ENCODE results near the gene SMIM11. TPM values are rescaled to one million over a fixed set of nuclear protein-coding genes. Genes with fewer than 3 reads are reported as not detected.
"Not testable (repeated sequence)": the region's sequence is repeated elsewhere in the genome, so short reads cannot be mapped to it uniquely, and the experiment has no call there.

Gene SMIM11
- 2.3 TPM for total RNA-seq

GRCh38 chr21:34374940-34375618 lies at the start of gene SMIM11:
Gene SMIM11, plus strand, starts transcription at chr21:34375507. Its CDS starts 3,998 bp downstream, at chr21:34379505.
- peak; percentile 96 for ATAC-seq
- DNase-seq (ENCODE audit: low spot score): not testable (repeated sequence)

DNA sequence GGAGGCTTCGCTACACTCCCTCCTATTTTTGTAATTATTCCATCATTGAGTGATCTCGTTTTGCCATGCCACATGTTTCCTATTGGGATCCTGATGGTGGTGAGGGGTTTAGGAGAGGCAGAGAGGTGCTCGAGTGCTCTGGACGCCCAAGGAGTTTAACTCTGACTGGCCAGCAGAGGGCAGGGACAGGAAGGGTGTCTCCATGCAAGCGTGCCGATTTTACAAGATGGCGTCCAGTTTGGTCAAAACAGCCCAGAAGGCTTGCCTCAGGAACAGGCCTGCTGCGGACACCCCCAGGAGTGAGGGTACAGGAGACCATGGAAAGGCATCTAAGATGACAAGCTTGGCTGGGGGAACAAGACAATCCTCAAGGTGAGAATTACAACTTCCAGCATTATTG lies 45.3 kb upstream of the SMIM11 start:
- ATAC-seq (no peak), DNase-seq (ENCODE audit: low spot score) (no peak)

GRCh38 chr21:34331726-34332125 lies 43.6 kb upstream of the SMIM11 start:
- DNase-seq (ENCODE audit: low spot score): no peak

GRCh38 chr21:34332347-34332746 lies 43.0 kb upstream of the SMIM11 start:
- DNase-seq (ENCODE audit: low spot score): no peak
- ATAC-seq: no peak

More at GRCh38 chr21:34331726-34332125, 43.6 kb upstream of the SMIM11 start:
- no peak for ATAC-seq

- no peak for ATAC-seq
Observed at GRCh38 chr21:34333121-34333739, 42.1 kb upstream of the SMIM11 start.

DNA sequence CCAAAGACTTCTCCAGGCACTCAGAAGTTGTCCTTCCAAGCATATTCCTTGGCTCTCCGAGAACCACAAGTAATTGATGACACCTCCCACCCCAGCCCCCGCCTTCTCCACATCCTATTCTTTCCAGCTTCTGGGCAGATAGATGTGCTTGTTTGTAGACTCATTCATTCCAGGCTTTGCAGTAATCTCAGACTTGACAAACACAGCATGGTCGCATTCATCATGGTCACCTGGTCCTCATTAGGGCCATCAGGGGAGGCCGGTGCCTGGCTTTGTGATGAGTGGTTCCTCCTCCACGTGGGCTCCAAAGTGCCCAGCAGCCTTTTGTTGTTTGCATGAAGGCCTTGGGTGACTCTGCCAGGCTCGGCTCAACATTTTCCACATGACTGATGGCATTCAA lies 40.0 kb upstream of the SMIM11 start:
- DNase-seq (ENCODE audit: low spot score) (no peak), ATAC-seq (no peak)

More at GRCh38 chr21:34333121-34333739, 42.1 kb upstream of the SMIM11 start:
- DNase-seq (ENCODE audit: low spot score): no peak

DNA sequence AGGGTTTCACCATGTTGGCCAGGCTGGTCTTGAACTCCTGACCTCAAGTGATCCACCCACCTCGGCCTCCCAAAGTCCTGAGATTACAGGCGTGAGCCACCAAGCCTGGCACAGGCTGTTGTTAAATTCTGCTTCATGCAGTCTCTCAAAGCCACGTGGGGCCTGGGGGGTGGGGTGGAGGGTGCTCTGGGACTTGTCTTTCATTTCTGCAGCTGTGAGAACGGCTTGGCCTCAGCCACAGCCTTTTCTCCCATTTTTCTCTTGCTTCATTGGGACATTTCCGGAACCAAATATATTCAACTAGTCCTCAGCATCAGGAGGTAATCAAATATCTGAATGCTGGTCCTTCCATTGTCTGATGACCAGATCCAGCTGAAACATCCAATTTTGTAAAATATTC lies 39.1 kb upstream of the SMIM11 start:
- ATAC-seq (no peak), DNase-seq (ENCODE audit: low spot score) (no peak)

DNA sequence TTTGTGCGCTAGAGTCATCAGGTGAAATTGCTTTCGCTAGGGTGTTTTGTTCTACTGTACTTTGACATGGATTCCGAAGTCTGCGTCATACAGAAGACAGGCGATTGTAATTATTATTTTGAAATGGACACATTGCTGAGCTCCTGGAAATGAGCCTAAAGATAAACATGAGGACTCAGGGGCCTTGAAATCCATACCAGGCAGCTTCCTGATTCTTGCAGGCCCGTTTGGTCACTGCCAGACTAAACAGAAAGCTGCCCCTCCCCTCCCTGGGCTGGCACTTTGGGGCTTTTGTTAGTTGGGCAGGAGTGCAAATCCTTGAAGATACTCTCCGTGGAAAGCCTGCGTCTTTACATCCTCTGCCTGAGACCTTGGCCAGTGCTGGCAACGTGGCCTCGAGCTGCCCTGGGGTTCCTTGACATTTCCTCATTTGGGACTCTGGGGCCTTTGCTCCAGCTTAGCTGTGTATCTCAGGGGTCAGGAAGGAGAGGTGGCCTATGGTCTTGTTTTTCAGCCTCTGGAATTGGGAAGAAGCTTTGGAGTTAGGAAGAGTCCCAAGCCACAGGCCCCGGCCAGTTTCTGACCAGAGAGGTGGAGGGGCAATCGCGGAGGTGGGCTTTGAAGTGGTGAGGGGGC lies 38.4 kb upstream of the SMIM11 start:
- ATAC-seq (no peak), DNase-seq (ENCODE audit: low spot score) (no peak)

DNA sequence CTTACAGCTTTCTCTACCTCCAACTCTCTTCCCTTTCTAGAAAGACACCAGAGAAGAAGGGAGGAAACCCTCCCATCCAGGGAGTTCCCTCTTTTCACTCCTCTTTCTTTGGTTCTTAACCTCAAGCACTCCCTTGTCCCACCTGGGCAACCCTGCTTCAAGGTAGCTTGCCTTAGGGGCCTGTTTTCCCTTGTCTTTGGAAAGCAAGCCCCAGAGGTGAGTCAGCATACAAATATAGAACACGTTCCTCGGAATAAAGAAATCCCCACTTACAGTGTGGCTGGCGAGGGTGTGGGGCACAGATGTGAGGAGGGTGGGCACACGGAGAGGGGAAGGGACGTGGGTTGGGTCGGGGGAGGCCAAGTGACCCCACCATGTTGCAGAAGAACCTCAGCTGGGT lies 37.6 kb upstream of the SMIM11 start:
- DNase-seq (ENCODE audit: low spot score) (no peak), ATAC-seq (no peak)

DNA sequence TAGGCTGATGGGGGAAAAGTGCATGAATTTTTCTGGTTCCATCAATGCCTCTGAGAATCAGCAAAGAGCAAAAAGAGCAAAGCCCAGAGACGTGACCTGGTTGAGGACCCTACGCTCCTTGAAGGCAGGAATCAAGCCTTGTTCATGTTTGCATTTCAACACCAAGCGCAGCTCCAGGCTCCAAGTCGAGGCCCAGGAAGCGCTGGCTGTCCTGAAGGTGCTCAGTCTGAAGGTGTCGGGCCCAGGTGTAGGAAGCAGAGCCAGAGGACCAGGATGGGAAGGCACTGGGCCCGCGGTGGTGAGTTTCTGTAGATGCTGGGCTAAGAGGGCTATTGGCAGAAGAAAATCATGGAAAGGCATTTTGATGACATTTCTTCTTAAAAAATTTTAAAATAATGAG lies 37.1 kb upstream of the SMIM11 start:
- DNase-seq (ENCODE audit: low spot score) (no peak), ATAC-seq (no peak)

- no peak for DNase-seq (ENCODE audit: low spot score)
- no peak for ATAC-seq
Observed at GRCh38 chr21:34340061-34340460, 35.2 kb upstream of the SMIM11 start.

DNA sequence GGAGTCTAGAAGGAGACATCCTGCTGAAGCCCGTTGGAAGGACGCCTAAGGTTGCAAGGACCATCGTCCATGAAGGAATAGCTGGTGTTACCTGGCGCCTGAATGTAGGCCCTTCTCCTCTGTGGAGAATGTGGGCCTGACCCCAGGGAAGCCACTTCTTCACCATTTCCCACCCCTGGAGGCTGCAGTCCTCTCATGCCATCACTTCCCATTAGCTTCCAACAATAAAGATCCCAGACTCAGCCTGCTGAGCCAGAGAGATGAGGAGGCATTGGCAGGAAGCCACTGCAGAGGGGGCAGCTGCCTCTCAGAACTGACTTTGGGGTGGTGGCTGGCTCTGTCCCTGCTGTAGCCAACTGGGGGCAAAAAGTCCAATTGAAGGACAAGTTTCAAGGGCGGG lies 32.8 kb upstream of the SMIM11 start:
- DNase-seq (ENCODE audit: low spot score) (no peak), ATAC-seq (no peak)

- ATAC-seq (no peak), DNase-seq (ENCODE audit: low spot score) (no peak)
Observed at GRCh38 chr21:34343347-34343746, 32.0 kb upstream of the SMIM11 start.

GRCh38 chr21:34343838-34344381 lies 31.4 kb upstream of the SMIM11 start:
- DNase-seq (ENCODE audit: low spot score) (no peak), ATAC-seq (no peak)

- ATAC-seq (no peak), DNase-seq (ENCODE audit: low spot score) (no peak)
Observed at GRCh38 chr21:34344584-34344983, 30.7 kb upstream of the SMIM11 start.

DNA sequence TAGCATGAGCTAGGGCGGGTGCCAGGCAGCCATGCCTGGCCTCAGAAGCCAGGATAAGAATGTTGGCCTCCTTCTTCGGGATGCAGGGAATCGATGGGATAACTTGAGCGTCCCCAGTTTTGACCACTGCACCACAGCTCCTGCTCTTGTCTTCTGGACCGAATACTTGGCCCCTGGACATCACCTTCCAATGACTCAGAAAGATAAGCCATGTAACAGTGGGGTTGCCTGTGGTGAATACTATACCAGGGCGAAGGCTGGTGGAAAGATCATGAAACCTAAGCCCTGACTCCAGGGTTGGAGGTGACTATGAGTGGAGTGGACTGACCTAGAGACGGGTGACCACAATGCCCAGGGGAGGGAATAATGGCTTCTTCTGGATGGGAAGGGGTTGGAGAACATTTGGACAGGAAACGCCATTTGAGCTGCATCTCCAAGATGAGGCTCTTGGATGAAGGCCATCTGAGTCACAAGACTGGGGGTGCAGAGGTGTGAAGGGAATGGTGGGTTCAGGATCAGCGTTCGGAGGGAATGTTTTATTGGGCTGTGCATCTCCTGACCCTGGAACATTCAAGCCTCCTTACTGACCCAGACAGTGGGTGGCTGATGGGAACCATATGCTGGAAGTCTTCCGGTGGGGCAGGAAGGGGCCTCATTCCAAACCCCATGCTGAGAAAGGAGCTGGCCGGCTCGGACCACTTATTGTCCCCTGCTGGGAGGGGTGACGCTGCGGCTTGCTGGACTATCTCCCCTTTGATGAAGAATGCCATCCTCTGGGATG lies 30.0 kb upstream of the SMIM11 start:
- DNase-seq (ENCODE audit: low spot score): no peak

DNA sequence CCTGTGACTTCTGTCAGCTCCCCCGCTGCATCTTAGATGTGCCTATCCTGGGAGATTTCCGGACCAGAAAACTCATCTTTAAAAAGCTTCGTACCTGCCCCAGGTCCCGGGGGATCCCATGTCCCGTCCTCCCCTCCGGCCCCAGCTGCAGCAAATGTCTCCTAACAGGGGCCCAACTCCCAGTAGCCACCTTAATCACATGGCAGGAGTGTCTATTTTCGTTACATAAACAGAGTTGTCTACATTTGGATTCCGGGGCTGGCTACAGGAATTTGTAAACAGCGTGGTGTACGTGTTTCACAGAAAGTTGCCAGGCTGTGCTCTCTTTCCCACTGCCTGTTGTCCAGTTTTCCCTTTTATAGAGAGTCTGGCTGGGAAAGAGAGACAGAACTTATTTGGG lies 29.4 kb upstream of the SMIM11 start:
- ATAC-seq: no peak
- DNase-seq (ENCODE audit: low spot score): no peak

More for the DNA sequence above, 30.0 kb upstream of the SMIM11 start:
- ATAC-seq: no peak

- ATAC-seq: no peak
- DNase-seq (ENCODE audit: low spot score): no peak
Observed at GRCh38 chr21:34348890-34349519, 26.3 kb upstream of the SMIM11 start.

DNA sequence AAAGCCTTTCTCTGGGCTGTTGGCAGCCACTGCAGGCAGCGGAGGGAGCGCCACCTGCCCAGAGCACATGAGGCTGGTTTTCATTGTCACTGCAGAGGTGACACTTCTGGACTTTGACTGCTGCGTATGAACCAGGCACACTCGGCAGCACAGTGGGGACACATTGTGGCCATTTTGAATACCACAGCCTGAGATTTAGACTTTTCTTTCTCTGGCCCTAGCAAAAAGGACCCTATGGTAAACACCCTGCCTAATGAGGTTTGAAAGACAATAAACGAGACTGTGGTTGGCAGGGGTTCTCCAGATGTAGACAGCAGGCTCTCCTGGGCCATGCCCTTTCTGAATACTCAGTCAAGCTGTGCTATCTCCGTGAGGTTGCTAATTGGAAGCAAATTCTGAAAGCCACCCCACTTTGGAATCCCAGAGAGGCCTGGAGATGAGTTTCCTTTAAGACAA lies 23.5 kb upstream of the SMIM11 start:
- peak; percentile 74 for DNase-seq (ENCODE audit: low spot score)
- peak; percentile 98 for ATAC-seq

- ATAC-seq (no peak), DNase-seq (ENCODE audit: low spot score) (no peak)
Observed at GRCh38 chr21:34352556-34352955, 22.8 kb upstream of the SMIM11 start.

GRCh38 chr21:34353182-34353581 lies 22.1 kb upstream of the SMIM11 start:
- no peak for ATAC-seq
- no peak for DNase-seq (ENCODE audit: low spot score)

All from left lobe of liver (tissue), 2 donors.